ENCODE results near the gene HAUS7.
A peak's percentile ranks its signal among the peaks of the same experiment; 100 is the strongest.

The HAUS7 gene

GRCh38 chrX:153476666-153477363 is 6.4 kb upstream of the HAUS7 start:
- peak; percentile 4 for DNase-seq

- DNase-seq, result no peak
Observed at GRCh38 chrX:153475751-153476281, 5.4 kb upstream of the HAUS7 start.

GRCh38 chrX:153475271-153475670 is 4.9 kb upstream of the HAUS7 start:
- no peak for DNase-seq

GRCh38 chrX:153474718-153475117 is 4.3 kb upstream of the HAUS7 start:
- no peak for DNase-seq

GRCh38 chrX:153474266-153474665 is 3.9 kb upstream of the HAUS7 start:
- no peak for DNase-seq

- DNase-seq, result no peak
Observed at GRCh38 chrX:153473126-153473525, 2.8 kb upstream of the HAUS7 start.

GRCh38 chrX:153471663-153472280 is 1.4 kb upstream of the HAUS7 start:
- DNase-seq, result no peak

GRCh38 chrX:153469811-153470410 is 465 bp downstream of the HAUS7 start:
- no peak for DNase-seq

GRCh38 chrX:153468008-153468580 is 2.3 kb downstream of the HAUS7 start:
- no peak for DNase-seq

GRCh38 chrX:153465691-153466380 is 4.5 kb downstream of the HAUS7 start:
- no peak for DNase-seq

GRCh38 chrX:153464116-153464515 is 6.3 kb downstream of the HAUS7 start:
- DNase-seq, result no peak

- DNase-seq, result no peak
Observed at GRCh38 chrX:153463556-153463955, 6.8 kb downstream of the HAUS7 start.

GRCh38 chrX:153463031-153463430 is 7.3 kb downstream of the HAUS7 start:
- no peak for DNase-seq

GRCh38 chrX:153462291-153462690 is 8.1 kb downstream of the HAUS7 start:
- no peak for DNase-seq

- peak; percentile 30 for DNase-seq
Observed at GRCh38 chrX:153460826-153461225, 9.6 kb downstream of the HAUS7 start.

GRCh38 chrX:153459986-153460385 is 10.4 kb downstream of the HAUS7 start:
- DNase-seq, result no peak

- no peak for DNase-seq
Observed at GRCh38 chrX:153458476-153458875, 11.9 kb downstream of the HAUS7 start.

GRCh38 chrX:153457827-153458466 is 12.4 kb downstream of the HAUS7 start:
- DNase-seq, result no peak

GRCh38 chrX:153457136-153457825 is 13.1 kb downstream of the HAUS7 start:
- no peak for DNase-seq

GRCh38 chrX:153456704-153457103 is 13.7 kb downstream of the HAUS7 start:
- DNase-seq, result no peak

GRCh38 chrX:153456161-153456560 is 14.2 kb downstream of the HAUS7 start:
- DNase-seq, result peak; percentile 1

GRCh38 chrX:153455571-153455970 is 14.8 kb downstream of the HAUS7 start:
- DNase-seq, result no peak

All from midbrain (tissue), 1 donor.